GM10266 (cell line): Measurements from ENCODE around the gene ACYP1.

Source experiments
- DNase-seq: peaks from one replicate; pipeline ENCODE4 v3.0.0; 2012; ENCODE audit errors: extremely low spot score
- CTCF ChIP-seq: IDR thresholded peaks from 2 replicates; pipeline ENCODE4 v1.5.1; 2012; ENCODE audit warnings: mild to moderate bottlenecking, low read depth; ENCODE audit not compliant: control insufficient read depth, insufficient read depth; ENCODE audit errors: missing control alignments

The ACYP1 gene

GRCh38 chr14:75049136-75049535 lies 14.7 kb downstream of the ACYP1 start:
- no peak for DNase-seq
- TF ChIP-seq CTCF, result no peak

- TF ChIP-seq CTCF, result no peak
- DNase-seq, result no peak
Observed at GRCh38 chr14:75048101-75048500, 15.7 kb downstream of the ACYP1 start.

GRCh38 chr14:75047506-75047905 lies 16.3 kb downstream of the ACYP1 start:
- no peak for TF ChIP-seq CTCF
- DNase-seq, result no peak

GRCh38 chr14:75046899-75047298 lies 16.9 kb downstream of the ACYP1 start:
- no peak for DNase-seq
- TF ChIP-seq CTCF, result no peak

GRCh38 chr14:75046275-75046674 lies 17.5 kb downstream of the ACYP1 start:
- no peak for DNase-seq
- no peak for TF ChIP-seq CTCF

GRCh38 chr14:75044752-75045151 lies 19.1 kb downstream of the ACYP1 start:
- no peak for DNase-seq

GRCh38 chr14:75044322-75044721 lies 19.5 kb downstream of the ACYP1 start:
- TF ChIP-seq CTCF, result no peak
- no peak for DNase-seq

More at GRCh38 chr14:75044752-75045151, 19.1 kb downstream of the ACYP1 start:
- no peak for TF ChIP-seq CTCF
